Fibroblast of lung (primary cell): ENCODE measurements around the gene RAB44. TPM values are rescaled to one million over a fixed set of nuclear protein-coding genes. Genes with fewer than 3 reads are reported as not detected.

Experiments
- DNase-seq, 2 donors: peaks; one replicate each; pipeline versions ENCODE4 v3.0.0 to v3.0.0-alpha.2; 2010; ENCODE audit warnings: low read depth in 2 of 2
- H2AFZ ChIP-seq: 2 replicates; pipeline ENCODE4 v1.5.1; 2012; ENCODE audit warnings: low read length, control low read depth, inconsistent platforms
- H3K27ac ChIP-seq: 2 replicates; pipeline ENCODE4 v1.5.1; 2011; ENCODE audit warnings: low read length, control low read depth; ENCODE audit not compliant: insufficient read depth
- H3K27me3 ChIP-seq: 2 replicates; pipeline ENCODE4 v1.5.1; 2011; ENCODE audit warnings: mild to moderate bottlenecking, low read length; ENCODE audit not compliant: control insufficient read depth, insufficient read depth
- H3K36me3 ChIP-seq: 2 replicates; pipeline ENCODE4 v1.5.1; 2011; ENCODE audit warnings: low read length; ENCODE audit not compliant: control insufficient read depth, insufficient read depth
- H3K4me1 ChIP-seq: 2 replicates; pipeline ENCODE4 v1.5.1; 2011; ENCODE audit warnings: low read length; ENCODE audit not compliant: control insufficient read depth, insufficient read depth; ENCODE audit errors: extremely low read depth
- H3K4me2 ChIP-seq: 2 replicates; pipeline ENCODE4 v1.5.1; 2011; ENCODE audit warnings: low read length, control low read depth; ENCODE audit not compliant: insufficient read depth; ENCODE audit errors: extremely low read depth
- H3K4me3 ChIP-seq, 4 experiments: fragments of 200-600 bp in 1 of 4; sonication (generic) in 1 of 4; replicated peaks in 1 of 4; 2 replicates each; pipeline ENCODE4 v1.5.1; 2011 to 2016; ENCODE audit warnings: low read length in 4 of 4, low read depth in 3 of 4, mild to moderate bottlenecking in 3 of 4, control low read depth in 2 of 4, inconsistent platforms in 1 of 4, mixed read lengths in 1 of 4; ENCODE audit not compliant: insufficient read depth in 1 of 4; ENCODE audit errors: control extremely low read depth in 1 of 4
- H3K79me2 ChIP-seq: 2 replicates; pipeline ENCODE4 v1.5.1; 2012; ENCODE audit warnings: mild to moderate bottlenecking, low read length, inconsistent platforms; ENCODE audit not compliant: control insufficient read depth, insufficient read depth
- H3K9ac ChIP-seq: 2 replicates; pipeline ENCODE4 v1.5.1; 2011; ENCODE audit warnings: mild to moderate bottlenecking, low read length, control low read depth; ENCODE audit not compliant: insufficient read depth
- H3K9me3 ChIP-seq: 2 replicates; pipeline ENCODE4 v1.5.1; 2012; ENCODE audit warnings: low read depth, low read length; ENCODE audit not compliant: control insufficient read depth, insufficient read depth
- H4K20me1 ChIP-seq: 2 replicates; pipeline ENCODE4 v1.5.1; 2011; ENCODE audit warnings: low read length; ENCODE audit not compliant: control insufficient read depth, insufficient read depth; ENCODE audit errors: extremely low read depth
- CTCF ChIP-seq, 2 donors: IDR thresholded peaks in 1 of 2; conservative IDR thresholded peaks in 1 of 2; 1 replicate in 1 of 2; 2 replicates in 1 of 2; pipeline ENCODE4 v1.5.1; 2011 to 2012; ENCODE audit warnings: low read length in 2 of 2, control low read depth in 1 of 2, inconsistent platforms in 1 of 2, low read depth in 1 of 2, mild to moderate bottlenecking in 1 of 2
- EZH2 ChIP-seq: IDR thresholded peaks from 2 replicates; pipeline ENCODE4 v1.5.1; 2012; ENCODE audit warnings: low read length, control low read depth, mild to moderate bottlenecking; ENCODE audit errors: missing control alignments
- polyA plus RNA-seq, 2 donors: library from polyadenylated mRNA; depleted of rRNA in 1 of 2; stranded (reverse) in 1 of 2; unstranded in 1 of 2; fragments of >200 nt; gene quantifications; 2 replicates each; pipeline ENCODE4 v1.2.1, GENCODE V29; 2011 to 2012; ENCODE audit warnings: missing spikeins in 1 of 2
- total RNA-seq: library from RNA; depleted of rRNA; stranded (reverse); fragments of >200 nt; gene quantifications from 2 replicates; pipeline ENCODE4 v1.2.1, GENCODE V29; 2014

The RAB44 gene
- total and polyA plus RNA-seq, 2 donors (not counting 1 experiment from before 2014, with no cell fraction given) = under 0.01 TPM; not detected in 1

GRCh38 chr6:36774331-36774730, 76.7 kb downstream of the RAB44 start:
- no peak overlapping the region for H2AFZ ChIP-seq
- no peaks in the 10 kb centered on the region for H3K9me3 ChIP-seq
- H3K27me3 ChIP-seq = peaks cover 15% of the 10 kb centered on the region
- no peaks in the 10 kb centered on the region for H3K36me3 ChIP-seq
- H3K4me2 ChIP-seq = no peak overlapping the region
- H3K4me3 ChIP-seq = no peak overlapping the region
- no peak overlapping the region for H3K27ac ChIP-seq
- no peaks in the 10 kb centered on the region for H4K20me1 ChIP-seq
- peaks cover 11% of the 10 kb centered on the region for H3K4me1 ChIP-seq
- no peaks in the 10 kb centered on the region for H3K79me2 ChIP-seq
- DNase-seq = no peak
- no peak overlapping the region for H3K9ac ChIP-seq
- TF ChIP-seq EZH2 (no peak), CTCF (conservative IDR thresholded peaks at IDR 0.05 in 1 of 2, IDR thresholded peaks at IDR 0.05 in 1 of 2; ENCODE audit: low read depth in 1 of 2, low read length in 2 of 2) (no peak)

GRCh38 chr6:36776167-36776566, 78.5 kb downstream of the RAB44 start:
- Histone ChIP-seq H4K20me1 (no peaks in the 10 kb centered on the region), H3K4me1 (no peaks in the 10 kb centered on the region), H2AFZ (no peak overlapping the region), H3K4me2 (no peak overlapping the region), H3K27ac (no peak overlapping the region), H3K79me2 (no peaks in the 10 kb centered on the region), H3K9ac (no peak overlapping the region), H3K36me3 (no peaks in the 10 kb centered on the region), H3K9me3 (no peaks in the 10 kb centered on the region), H3K4me3 (no peak overlapping the region), H3K27me3 (peaks cover 15% of the 10 kb centered on the region)
- DNase-seq = no peak
- TF ChIP-seq EZH2 = no peak
- TF ChIP-seq CTCF (conservative IDR thresholded peaks at IDR 0.05 in 1 of 2, IDR thresholded peaks at IDR 0.05 in 1 of 2; ENCODE audit: low read depth in 1 of 2, low read length in 2 of 2) = no peak

GRCh38 chr6:36777801-36778200, 80.2 kb downstream of the RAB44 start:
- Histone ChIP-seq H3K27ac (no peak overlapping the region), H2AFZ (no peak overlapping the region), H3K9me3 (no peaks in the 10 kb centered on the region), H3K36me3 (no peaks in the 10 kb centered on the region), H3K4me2 (no peak overlapping the region), H3K9ac (no peak overlapping the region), H3K79me2 (no peaks in the 10 kb centered on the region), H3K4me3 (no peak overlapping the region), H4K20me1 (no peaks in the 10 kb centered on the region), H3K4me1 (no peaks in the 10 kb centered on the region), H3K27me3 (peaks cover 15% of the 10 kb centered on the region)
- no peak for DNase-seq
- TF ChIP-seq EZH2 = no peak
- no peak for TF ChIP-seq CTCF (conservative IDR thresholded peaks at IDR 0.05 in 1 of 2, IDR thresholded peaks at IDR 0.05 in 1 of 2; ENCODE audit: low read depth in 1 of 2, low read length in 2 of 2)
